IPS DF 4.7 (cell line): ENCODE measurements around the gene GRID2.

Experiments
- DNase-seq: peaks from one replicate; pipeline ENCODE4 v3.0.0-alpha.2; 2013; ENCODE audit warnings: low spot score; ENCODE audit errors: extremely low read depth

Gene GRID2

GRCh38 chr4:93740890-93741289 lies 1437.1 kb downstream of the GRID2 start:
- DNase-seq, result no peak

GRCh38 chr4:93743022-93743421 lies 1439.3 kb downstream of the GRID2 start:
- DNase-seq, result no peak

GRCh38 chr4:93743635-93744034 lies 1439.9 kb downstream of the GRID2 start:
- no peak for DNase-seq

- DNase-seq, result no peak
These were observed 1441.2 kb downstream of the GRID2 start for GRCh38 chr4:93744961-93745360.

- no peak for DNase-seq
These were observed 1442.3 kb downstream of the GRID2 start for GRCh38 chr4:93746031-93746430.

GRCh38 chr4:93747220-93747619 lies 1443.5 kb downstream of the GRID2 start:
- DNase-seq, result no peak

GRCh38 chr4:93748373-93749291 lies 1444.9 kb downstream of the GRID2 start:
- DNase-seq, result no peak

GRCh38 chr4:93749292-93749761 lies 1445.6 kb downstream of the GRID2 start:
- DNase-seq, result no peak

GRCh38 chr4:93751411-93751810 lies 1447.6 kb downstream of the GRID2 start:
- no peak for DNase-seq

- DNase-seq, result no peak
These were observed 1452.3 kb downstream of the GRID2 start for GRCh38 chr4:93756101-93756500.

GRCh38 chr4:93759506-93759905 lies 1455.7 kb downstream of the GRID2 start:
- DNase-seq, result no peak

- DNase-seq, result no peak
These were observed 1456.5 kb downstream of the GRID2 start for GRCh38 chr4:93760284-93760683.

- no peak for DNase-seq
These were observed 1457.5 kb downstream of the GRID2 start for GRCh38 chr4:93761286-93761685.

GRCh38 chr4:93764639-93765246 lies 1461.0 kb downstream of the GRID2 start:
- DNase-seq, result no peak

GRCh38 chr4:93767917-93768316 lies 1464.2 kb downstream of the GRID2 start:
- DNase-seq, result no peak

GRCh38 chr4:93770201-93770600 lies 1466.4 kb downstream of the GRID2 start:
- no peak for DNase-seq

- DNase-seq, result no peak
These were observed 1468.1 kb downstream of the GRID2 start for GRCh38 chr4:93771640-93772411.

GRCh38 chr4:93772858-93773257 lies 1469.1 kb downstream of the GRID2 start:
- DNase-seq, result no peak

- DNase-seq, result no peak
These were observed 1471.8 kb downstream of the GRID2 start for GRCh38 chr4:93775551-93775950.

- DNase-seq, result no peak
These were observed 1472.8 kb downstream of the GRID2 start for GRCh38 chr4:93776386-93777080.

GRCh38 chr4:93777081-93777460 lies 1473.3 kb downstream of the GRID2 start:
- no peak for DNase-seq
